GM21737 (cell line): ENCODE results near the gene ACTR3C.
"Not testable (repeated sequence)": the region's sequence is repeated elsewhere in the genome, so short reads cannot be mapped to it uniquely, and the experiment has no call there.

Experiments
- ATAC-seq: cut with Tn5 transposase; IDR thresholded peaks from one replicate; pipeline ENCODE4 v1.9.1; 2021; ENCODE audit warnings: mild to moderate bottlenecking, moderate library complexity; ENCODE audit not compliant: unreplicated experiment

ACTR3C gene

GRCh38 chr7:150285849-150286754, 37.2 kb downstream of the ACTR3C start:
- ATAC-seq, result not testable (repeated sequence)

- not testable (repeated sequence) for ATAC-seq
These were observed 39.7 kb downstream of the ACTR3C start for GRCh38 chr7:150283608-150284007.

GRCh38 chr7:150283111-150283510, 40.2 kb downstream of the ACTR3C start:
- ATAC-seq, result not testable (repeated sequence)

GRCh38 chr7:150281681-150282403, 41.5 kb downstream of the ACTR3C start:
- ATAC-seq, result not testable (repeated sequence)

GRCh38 chr7:150278383-150278782, 45.0 kb downstream of the ACTR3C start:
- ATAC-seq, result not testable (repeated sequence)

GRCh38 chr7:150276132-150276695, 47.1 kb downstream of the ACTR3C start:
- ATAC-seq, result not testable (repeated sequence)

GRCh38 chr7:150271898-150272297, 51.4 kb downstream of the ACTR3C start:
- ATAC-seq, result not testable (repeated sequence)

GRCh38 chr7:150270101-150270824, 53.1 kb downstream of the ACTR3C start:
- ATAC-seq, result not testable (repeated sequence)

- not testable (repeated sequence) for ATAC-seq
These were observed 54.5 kb downstream of the ACTR3C start for GRCh38 chr7:150268798-150269197.

GRCh38 chr7:150268287-150268686, 55.1 kb downstream of the ACTR3C start:
- not testable (repeated sequence) for ATAC-seq

GRCh38 chr7:150266953-150267665, 56.2 kb downstream of the ACTR3C start:
- not testable (repeated sequence) for ATAC-seq

- ATAC-seq, result not testable (repeated sequence)
These were observed 60.7 kb downstream of the ACTR3C start for GRCh38 chr7:150262656-150263055.

- not testable (repeated sequence) for ATAC-seq
These were observed 75.6 kb downstream of the ACTR3C start for GRCh38 chr7:150247745-150248144.

- not testable (repeated sequence) for ATAC-seq
These were observed 78.1 kb downstream of the ACTR3C start for GRCh38 chr7:150245208-150245607.

GRCh38 chr7:150242935-150243334, 80.4 kb downstream of the ACTR3C start:
- ATAC-seq, result not testable (repeated sequence)

- not testable (repeated sequence) for ATAC-seq
These were observed 97.9 kb downstream of the ACTR3C start for GRCh38 chr7:150225444-150225843.

- not testable (repeated sequence) for ATAC-seq
These were observed 101.0 kb downstream of the ACTR3C start for GRCh38 chr7:150222083-150222972.

- not testable (repeated sequence) for ATAC-seq
These were observed 102.6 kb downstream of the ACTR3C start for GRCh38 chr7:150220673-150221181.
